Measurements from ENCODE around the gene DDX24. TPM values are rescaled to one million over a fixed set of nuclear protein-coding genes. Genes with fewer than 3 reads are reported as not detected.

The DDX24 gene
- total and polyA plus RNA-seq, 9 of the 15 experiments (the other 6 are each of a cell fraction or from before 2014, with no cell fraction given): 82.4 to 175 (median 122) TPM

DNA sequence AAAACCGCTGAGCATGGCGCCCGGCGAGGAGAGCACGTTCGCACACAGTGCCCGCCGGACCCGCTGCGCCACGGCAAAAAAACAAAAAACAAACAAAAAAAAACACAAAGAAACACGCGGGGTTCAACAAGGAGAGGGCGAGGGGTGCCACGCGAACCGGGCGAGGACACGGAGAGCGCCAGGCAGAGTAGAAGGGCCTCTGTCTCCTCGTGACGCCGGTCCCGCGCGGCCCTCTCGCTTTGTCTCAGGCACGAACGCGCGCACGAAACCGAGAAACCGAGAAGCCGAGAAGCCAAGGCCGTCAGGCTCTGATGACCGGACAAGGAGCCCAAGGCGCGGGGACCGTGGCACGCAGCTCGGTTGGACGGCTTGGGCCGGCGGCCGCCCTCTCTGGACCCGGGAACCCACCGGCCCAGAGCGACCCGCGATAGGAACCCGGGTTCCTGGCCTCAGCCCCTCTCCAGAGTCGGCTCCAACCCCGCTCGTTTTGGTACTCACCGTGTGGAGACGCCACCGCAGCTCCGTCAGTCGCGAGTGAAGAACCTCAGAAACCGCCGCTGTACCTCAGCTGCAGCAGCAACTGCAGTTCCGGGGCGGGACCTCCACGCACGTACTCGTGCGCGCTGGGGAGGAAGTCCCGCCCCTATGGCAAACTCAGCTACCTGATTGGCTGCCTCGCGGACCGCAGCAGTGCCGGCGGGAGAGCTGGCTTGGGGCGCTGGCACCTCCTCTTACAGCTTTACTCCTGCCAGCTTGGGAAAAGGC lies at the start of gene DDX24, which contains the start of gene IFI27L1 (continued):
- TF ChIP-seq CHD7 (IDR thresholded peaks at IDR 0.05; ENCODE audit: low read depth, low read length): no peak
- peak; percentile 71 for TF ChIP-seq POLR2B (IDR thresholded peaks at IDR 0.05; ENCODE audit: low read depth, partially characterized antibody)
- TF ChIP-seq MCM3 (IDR thresholded peaks at IDR 0.05): no peak
- TF ChIP-seq ZNF445 (CRISPR knock-in tag; IDR thresholded peaks at IDR 0.05; ENCODE audit: low read depth): no peak
- TF ChIP-seq, protein P1, sequence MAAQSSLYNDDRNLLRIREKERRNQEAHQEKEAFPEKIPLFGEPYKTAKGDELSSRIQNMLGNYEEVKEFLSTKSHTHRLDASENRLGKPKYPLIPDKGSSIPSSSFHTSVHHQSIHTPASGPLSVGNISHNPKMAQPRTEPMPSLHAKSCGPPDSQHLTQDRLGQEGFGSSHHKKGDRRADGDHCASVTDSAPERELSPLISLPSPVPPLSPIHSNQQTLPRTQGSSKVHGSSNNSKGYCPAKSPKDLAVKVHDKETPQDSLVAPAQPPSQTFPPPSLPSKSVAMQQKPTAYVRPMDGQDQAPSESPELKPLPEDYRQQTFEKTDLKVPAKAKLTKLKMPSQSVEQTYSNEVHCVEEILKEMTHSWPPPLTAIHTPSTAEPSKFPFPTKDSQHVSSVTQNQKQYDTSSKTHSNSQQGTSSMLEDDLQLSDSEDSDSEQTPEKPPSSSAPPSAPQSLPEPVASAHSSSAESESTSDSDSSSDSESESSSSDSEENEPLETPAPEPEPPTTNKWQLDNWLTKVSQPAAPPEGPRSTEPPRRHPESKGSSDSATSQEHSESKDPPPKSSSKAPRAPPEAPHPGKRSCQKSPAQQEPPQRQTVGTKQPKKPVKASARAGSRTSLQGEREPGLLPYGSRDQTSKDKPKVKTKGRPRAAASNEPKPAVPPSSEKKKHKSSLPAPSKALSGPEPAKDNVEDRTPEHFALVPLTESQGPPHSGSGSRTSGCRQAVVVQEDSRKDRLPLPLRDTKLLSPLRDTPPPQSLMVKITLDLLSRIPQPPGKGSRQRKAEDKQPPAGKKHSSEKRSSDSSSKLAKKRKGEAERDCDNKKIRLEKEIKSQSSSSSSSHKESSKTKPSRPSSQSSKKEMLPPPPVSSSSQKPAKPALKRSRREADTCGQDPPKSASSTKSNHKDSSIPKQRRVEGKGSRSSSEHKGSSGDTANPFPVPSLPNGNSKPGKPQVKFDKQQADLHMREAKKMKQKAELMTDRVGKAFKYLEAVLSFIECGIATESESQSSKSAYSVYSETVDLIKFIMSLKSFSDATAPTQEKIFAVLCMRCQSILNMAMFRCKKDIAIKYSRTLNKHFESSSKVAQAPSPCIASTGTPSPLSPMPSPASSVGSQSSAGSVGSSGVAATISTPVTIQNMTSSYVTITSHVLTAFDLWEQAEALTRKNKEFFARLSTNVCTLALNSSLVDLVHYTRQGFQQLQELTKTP (IDR thresholded peaks at IDR 0.05; ENCODE audit: low read depth in 1 of 2, partially characterized antibody in 2 of 2): no peak
- TF ChIP-seq GABPA (tag; conservative IDR thresholded peaks at IDR 0.05; ENCODE audit: low read depth): peak; percentile 91
- TF ChIP-seq MYC (IDR thresholded peaks at IDR 0.05; ENCODE audit: low read depth, low read length): peak; percentile 70
- peak; percentile 25; the same call in 1 of the 2 replicates for TF ChIP-seq MYC (CRISPR knock-in tag; IDR thresholded peaks at IDR 0.05; ENCODE audit: borderline replicate concordance, low read depth)
